ENCODE data around the gene PTHLH. TPM values are rescaled to one million over a fixed set of nuclear protein-coding genes. Genes with fewer than 3 reads are reported as not detected.

Gene PTHLH
- total RNA-seq, 1 experiment from 2014 or later: 0.35 TPM

DNA sequence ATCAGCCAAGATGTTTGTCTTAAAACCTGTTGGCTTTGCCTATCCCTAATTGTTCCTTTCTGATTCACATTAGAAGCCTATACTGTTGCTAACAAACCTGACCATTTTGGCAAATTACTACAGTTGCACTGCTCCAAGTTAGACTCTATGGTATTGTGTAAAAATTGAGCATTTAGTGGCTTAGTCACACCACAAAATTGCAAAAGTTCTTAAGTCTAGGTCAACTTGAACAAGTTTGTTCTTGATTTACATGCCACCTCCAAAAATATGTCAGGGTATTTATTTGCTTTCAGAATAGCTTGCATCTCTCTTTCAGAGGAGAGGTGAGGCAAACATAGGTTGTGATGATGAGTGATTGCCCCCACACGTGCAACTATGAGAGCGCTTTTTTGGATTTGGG is 27.0 kb upstream of the PTHLH start:
- no CpG with 5 or more reads among the region's 2 CpGs for WGBS (ENCODE audit: extremely low coverage, insufficient read length, low lambda C conversion rate)
- Histone ChIP-seq H2BK5ac (ENCODE audit: insufficient read length, low read length) (no peak overlapping the region), H3K4me2 (ENCODE audit: insufficient read depth, insufficient read length, low read length) (no peak overlapping the region), H3K27me3 (ENCODE audit: insufficient read depth, low read length) (no peaks in the 10 kb centered on the region), H3K79me1 (ENCODE audit: insufficient read depth, low read depth, low read length, poor library complexity, severe bottlenecking) (no peaks in the 10 kb centered on the region), H3T11ph (ENCODE audit: low read length) (no peak overlapping the region), H2BK20ac (ENCODE audit: low read depth, low read length, poor library complexity, severe bottlenecking) (no peak overlapping the region), H3K9ac (ENCODE audit: extremely low read depth, insufficient read length, low read length) (no peak overlapping the region), H4K5ac (ENCODE audit: insufficient read length, low read depth, low read length) (no peak overlapping the region), H3K79me2 (ENCODE audit: insufficient read depth, low read length) (no peaks in the 10 kb centered on the region), H2AK5ac (ENCODE audit: insufficient read length, low read length) (no peak overlapping the region), H3K27ac (ENCODE audit: insufficient read length, low read depth, low read length) (no peak overlapping the region), H4K91ac (ENCODE audit: insufficient read length, low read depth, low read length) (no peak overlapping the region), H3K56ac (ENCODE audit: insufficient read length, low read depth, low read length) (no peak overlapping the region), H3K4me1 (ENCODE audit: insufficient read depth, low read length) (peaks cover 5% of the 10 kb centered on the region), H3K23me2 (ENCODE audit: insufficient read length, low read depth, low read length, poor library complexity, severe bottlenecking) (no peaks in the 10 kb centered on the region), H3K18ac (ENCODE audit: insufficient read length, low read depth, low read length) (no peak overlapping the region), H2BK15ac (ENCODE audit: low read depth, low read length) (no peak overlapping the region), H2BK120ac (ENCODE audit: low read depth, low read length, poor library complexity, severe bottlenecking) (no peak overlapping the region), H4K8ac (replicated peaks; ENCODE audit: insufficient read length, low read depth, low read length) (no peak overlapping the region), H3K4ac (ENCODE audit: low read depth, low read length) (no peak overlapping the region), H4K20me1 (ENCODE audit: control insufficient read depth, insufficient read depth, insufficient read length) (no peaks in the 10 kb centered on the region), H3K23ac (ENCODE audit: insufficient read length, low read depth, low read length) (no peak overlapping the region), H2AFZ (ENCODE audit: low read length) (no peak overlapping the region), H3K14ac (ENCODE audit: insufficient read depth, low read length) (no peak overlapping the region), H2BK12ac (ENCODE audit: insufficient read length, low read depth, low read length) (no peak overlapping the region), H3K9me3 (ENCODE audit: control insufficient read depth, low read depth, low read length) (no peaks in the 10 kb centered on the region)
- no peaks in the 10 kb centered on the region; a peak in 1 of 5 replicates for H3K9me3 Mint-ChIP-seq
- H3K4me1 Mint-ChIP-seq: peaks cover 17 to 18% of the 10 kb centered on the region in 2 experiments
- no peaks in the 10 kb centered on the region; a peak in 1 of 7 replicates for H3K36me3 Mint-ChIP-seq (ENCODE audit: insufficient read depth in 1 of 3, low read depth in 3 of 3)
- H3K4me3 Mint-ChIP-seq: no peak overlapping the region
- DNase-seq: no peak
- TF ChIP-seq, protein P1, sequence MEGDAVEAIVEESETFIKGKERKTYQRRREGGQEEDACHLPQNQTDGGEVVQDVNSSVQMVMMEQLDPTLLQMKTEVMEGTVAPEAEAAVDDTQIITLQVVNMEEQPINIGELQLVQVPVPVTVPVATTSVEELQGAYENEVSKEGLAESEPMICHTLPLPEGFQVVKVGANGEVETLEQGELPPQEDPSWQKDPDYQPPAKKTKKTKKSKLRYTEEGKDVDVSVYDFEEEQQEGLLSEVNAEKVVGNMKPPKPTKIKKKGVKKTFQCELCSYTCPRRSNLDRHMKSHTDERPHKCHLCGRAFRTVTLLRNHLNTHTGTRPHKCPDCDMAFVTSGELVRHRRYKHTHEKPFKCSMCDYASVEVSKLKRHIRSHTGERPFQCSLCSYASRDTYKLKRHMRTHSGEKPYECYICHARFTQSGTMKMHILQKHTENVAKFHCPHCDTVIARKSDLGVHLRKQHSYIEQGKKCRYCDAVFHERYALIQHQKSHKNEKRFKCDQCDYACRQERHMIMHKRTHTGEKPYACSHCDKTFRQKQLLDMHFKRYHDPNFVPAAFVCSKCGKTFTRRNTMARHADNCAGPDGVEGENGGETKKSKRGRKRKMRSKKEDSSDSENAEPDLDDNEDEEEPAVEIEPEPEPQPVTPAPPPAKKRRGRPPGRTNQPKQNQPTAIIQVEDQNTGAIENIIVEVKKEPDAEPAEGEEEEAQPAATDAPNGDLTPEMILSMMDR (conservative IDR thresholded peaks at IDR 0.05): no peak
- no peaks in the 10 kb centered on the region; the same call in 1 of the 2 replicates for H3K27me3 Mint-ChIP-seq (ENCODE audit: low read depth)
- H3K27ac Mint-ChIP-seq: no peak overlapping the region

Data from H9 (cell line).